ENCODE measurements around the gene ZNF879. TPM values are rescaled to one million over a fixed set of nuclear protein-coding genes. Genes with fewer than 3 reads are reported as not detected.

ZNF879 gene
- 2.1 and 3.6 TPM in 2 replicates for total RNA-seq (ENCODE audit: low replicate concordance)

GRCh38 chr5:179023528-179024189 lies at the start of gene ZNF879:
Gene ZNF879 (plus strand): TSS chr5:179023804. CDS start chr5:179025005, 1,201 bp downstream.

GRCh38 chr5:178994580-178995340 lies 28.8 kb upstream of the ZNF879 start, which contains the start of gene GRM6:
Gene GRM6 (minus strand): TSS chr5:178995320. CDS start chr5:178994944, 376 bp downstream.

DNA sequence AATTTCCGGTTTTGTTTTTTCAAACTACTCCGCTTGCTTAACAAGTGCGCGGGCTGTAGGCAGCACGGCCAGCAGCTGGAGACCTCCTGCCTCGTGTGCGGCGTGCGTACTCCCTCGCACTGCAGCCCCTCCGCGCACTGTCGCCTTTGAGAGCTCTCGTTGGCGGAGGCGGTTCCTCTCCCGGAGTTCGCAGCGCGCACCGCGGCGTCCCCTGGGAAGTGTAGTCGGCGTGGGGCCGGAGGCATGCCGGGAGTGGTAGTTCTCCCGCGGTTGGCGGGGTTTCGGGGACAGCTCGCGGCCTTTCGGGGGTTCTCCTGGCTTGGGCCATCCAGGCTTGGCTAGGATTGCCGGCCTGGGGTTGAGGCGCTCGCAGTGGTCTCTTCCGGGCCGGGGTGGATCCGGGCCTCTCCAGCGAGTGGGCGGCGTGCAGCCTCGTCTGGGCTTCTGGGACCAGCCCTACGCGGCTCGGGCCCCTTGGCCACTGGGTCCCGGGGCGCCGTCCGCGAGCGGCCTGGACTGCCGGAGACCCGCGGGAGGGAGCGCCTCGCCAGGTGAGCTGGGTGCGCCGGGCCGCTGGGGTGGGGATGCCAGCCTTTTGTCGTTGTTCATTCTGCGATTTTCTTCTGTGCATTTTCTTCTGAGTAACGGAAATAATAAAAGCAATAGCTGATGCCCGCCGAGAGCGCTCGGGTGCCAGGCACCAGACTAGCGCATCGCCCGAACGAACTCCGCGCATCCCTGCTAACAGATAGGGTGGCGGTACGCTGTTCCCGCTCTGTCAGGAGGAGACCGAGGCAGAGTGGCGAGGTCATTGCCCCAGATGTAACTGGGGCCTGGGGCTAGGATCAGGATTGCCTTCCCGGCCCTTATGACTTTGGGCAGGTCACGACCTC lies 36.8 kb downstream of the ZNF879 start, which contains the start of gene ZNF354C:
TSS of gene ZNF354C (plus strand) at position 258 of the 893 bp plus-strand sequence. CDS start 1,696 bp downstream, outside the sequence.

Other genes with a start within 250 kb of the ZNF879 start
- 3.3 and 6.7 TPM in 2 replicates for gene ZNF354B, start 163.9 kb upstream of the ZNF879 start, total RNA-seq (ENCODE audit: low replicate concordance)
- 0.60 and 2.7 TPM in 2 replicates for gene ZFP2, start 127.9 kb upstream of the ZNF879 start, total RNA-seq (ENCODE audit: low replicate concordance)
- 1.4 and 2.8 TPM in 2 replicates for gene ZNF454, start 82.6 kb upstream of the ZNF879 start, total RNA-seq (ENCODE audit: low replicate concordance)
- not detected in 2 replicates for gene GRM6, start 28.5 kb upstream of the ZNF879 start, total RNA-seq (ENCODE audit: low replicate concordance)
- gene ZNF354C, start 36.6 kb downstream of the ZNF879 start, total RNA-seq (ENCODE audit: low replicate concordance), result 4.8 and 6.4 TPM in 2 replicates